Measurements from ENCODE around the gene FIZ1. TPM values are rescaled to one million over a fixed set of nuclear protein-coding genes. Genes with fewer than 3 reads are reported as not detected.

FIZ1 gene
- total RNA-seq, 4 donors from 2014 or later, result 8.3 to 17.3 (median 11.4) TPM

- Histone ChIP-seq H3K27me3 (peaks cover 0 to 6% (median 0%) of the 10 kb centered on the region in 4 donors), H3K27ac (replicated peaks in 1 of 4) (peak overlapping the region; percentile 86 to 95 (median 90)), H3K4me1 (peaks cover 20 to 42% (median 37%) of the 10 kb centered on the region in 4 donors), H3K36me3 (peaks cover 19 to 27% (median 25%) of the 10 kb centered on the region in 4 donors), H3K4me3 (peak overlapping the region; percentile 67 to 98 (median 80)), H3K9me3 (no peaks in the 10 kb centered on the region)
- 35% methylated on average over 12 of the region's 12 CpGs for WGBS
- TF ChIP-seq CTCF (IDR thresholded peaks at IDR 0.05) (no peak), POLR2AphosphoS5 (IDR thresholded peaks at IDR 0.05) (no peak), EP300 (IDR thresholded peaks at IDR 0.05) (no peak), POLR2A (IDR thresholded peaks at IDR 0.05; ENCODE audit: low read depth) (no peak)
- intact Hi-C loops (cut with DNase I), result loop anchor here (2.0 kb wide), 1 partner anchor 64 kb away; no protein-coding TSS in a partner anchor
- no peak for DNase-seq (ENCODE audit: extremely low spot score)
Measured at GRCh38 chr19:55581145-55581822, 18.0 kb downstream of the FIZ1 start.

GRCh38 chr19:55580628-55581144 is 18.6 kb downstream of the FIZ1 start, which contains the start of gene ZNF579:
Gene ZNF579 (minus strand): TSS chr19:55580848. CDS start chr19:55579639, 1,209 bp downstream.
- TF ChIP-seq CTCF (IDR thresholded peaks at IDR 0.05), result peak in 1 of 3 experiments; percentile 9
- TF ChIP-seq POLR2AphosphoS5 (IDR thresholded peaks at IDR 0.05), result peak; percentile 65 to 70
- TF ChIP-seq EP300 (IDR thresholded peaks at IDR 0.05), result no peak
- DNase-seq (ENCODE audit: extremely low spot score), result peak; percentile 96
- H3K36me3 ChIP-seq, result peaks cover 19 to 27% (median 25%) of the 10 kb centered on the region in 4 donors
- H3K27ac ChIP-seq (replicated peaks in 1 of 4), result peak within 1 kb of the TSS; percentile 86 to 95 (median 90)
- 1% methylated on average over 16 of the region's 24 CpGs for WGBS
- peak within 1 kb of the TSS; percentile 67 to 98 (median 80) for H3K4me3 ChIP-seq
- intact Hi-C loops (cut with DNase I), result loop anchor here (2.0 kb wide), 1 partner anchor 64 kb away; no protein-coding TSS in a partner anchor
- no peaks in the 10 kb centered on the region for H3K9me3 ChIP-seq
- peaks cover 0 to under 1% (median 0%) of the 10 kb centered on the region in 4 donors for H3K27me3 ChIP-seq
- H3K4me1 ChIP-seq, result peaks cover 14 to 36% (median 31%) of the 10 kb centered on the region in 4 donors

- TF ChIP-seq POLR2A (IDR thresholded peaks at IDR 0.05; ENCODE audit: low read depth) (no peak), EP300 (IDR thresholded peaks at IDR 0.05) (no peak), POLR2AphosphoS5 (IDR thresholded peaks at IDR 0.05) (no peak), CTCF (IDR thresholded peaks at IDR 0.05) (no peak)
- H3K4me1 ChIP-seq, result peaks cover 12 to 32% (median 26%) of the 10 kb centered on the region in 4 donors
- H3K27ac ChIP-seq (replicated peaks in 1 of 4), result peak overlapping the region; percentile 86 to 95 (median 90)
- peaks cover 19 to 27% (median 25%) of the 10 kb centered on the region in 4 donors for H3K36me3 ChIP-seq
- no peak for DNase-seq (ENCODE audit: extremely low spot score)
- 13% methylated on average over 16 of the region's 20 CpGs for WGBS
- H3K4me3 ChIP-seq, result peak overlapping the region; percentile 67 to 98 (median 80)
- H3K9me3 ChIP-seq, result no peaks in the 10 kb centered on the region
- intact Hi-C loops (cut with DNase I), result loop anchor here (2.0 kb wide), 1 partner anchor 63 kb away; no protein-coding TSS in a partner anchor
- H3K27me3 ChIP-seq, result no peaks in the 10 kb centered on the region
Measured at GRCh38 chr19:55579766-55580621, 19.3 kb downstream of the FIZ1 start.

GRCh38 chr19:55578761-55579747 is 20.3 kb downstream of the FIZ1 start:
- 92% methylated on average over 73 of the region's 90 CpGs for WGBS
- no peaks in the 10 kb centered on the region for H3K27me3 ChIP-seq

More at GRCh38 chr19:55578761-55579747, 20.3 kb downstream of the FIZ1 start:
- Histone ChIP-seq H3K4me3 (peak overlapping the region; percentile 67 to 98 (median 80)), H3K4me1 (peaks cover 12 to 32% (median 26%) of the 10 kb centered on the region in 4 donors), H3K9me3 (no peaks in the 10 kb centered on the region), H3K27ac (replicated peaks in 1 of 4) (peak overlapping the region in 3 of 4 donors; percentile 86 to 92 (median 89)), H3K36me3 (peaks cover 19 to 27% (median 25%) of the 10 kb centered on the region in 4 donors)
- no peak for TF ChIP-seq POLR2A (IDR thresholded peaks at IDR 0.05; ENCODE audit: low read depth)
- TF ChIP-seq POLR2AphosphoS5 (IDR thresholded peaks at IDR 0.05), result no peak
- TF ChIP-seq EP300 (IDR thresholded peaks at IDR 0.05), result no peak
- no peak for TF ChIP-seq CTCF (IDR thresholded peaks at IDR 0.05)
- no peak for DNase-seq (ENCODE audit: extremely low spot score)
- intact Hi-C loops (cut with DNase I), result no loop called here

All from esophagus muscularis mucosa (tissue), 4 donors.